COLO668 (cell line): ENCODE results near the gene MAZ.

ENCODE experiments used
- DNase-seq: peaks from one replicate; lab custom pipeline; 2025; ENCODE audit not compliant: unreplicated experiment; lab: John Stamatoyannopoulos, UW

Gene MAZ

GRCh38 chr16:29852654-29853053, 46.3 kb downstream of the MAZ start:
- DNase-seq, result no peak

GRCh38 chr16:29854520-29855100, 48.3 kb downstream of the MAZ start:
- DNase-seq, result no peak

GRCh38 chr16:29857133-29857760, 50.9 kb downstream of the MAZ start:
- DNase-seq, result no peak

GRCh38 chr16:29858149-29858849, 52.0 kb downstream of the MAZ start:
- DNase-seq, result no peak

- DNase-seq, result no peak
These were observed 52.6 kb downstream of the MAZ start for GRCh38 chr16:29858974-29859373.

GRCh38 chr16:29860218-29860617, 53.9 kb downstream of the MAZ start:
- DNase-seq, result no peak
